ENCODE measurements around the gene UMODL1. TPM values are rescaled to one million over a fixed set of nuclear protein-coding genes. Genes with fewer than 3 reads are reported as not detected.

Gene UMODL1
- total RNA-seq, 2 experiments from 2014 or later, result 0.42 to 0.49 TPM

DNA sequence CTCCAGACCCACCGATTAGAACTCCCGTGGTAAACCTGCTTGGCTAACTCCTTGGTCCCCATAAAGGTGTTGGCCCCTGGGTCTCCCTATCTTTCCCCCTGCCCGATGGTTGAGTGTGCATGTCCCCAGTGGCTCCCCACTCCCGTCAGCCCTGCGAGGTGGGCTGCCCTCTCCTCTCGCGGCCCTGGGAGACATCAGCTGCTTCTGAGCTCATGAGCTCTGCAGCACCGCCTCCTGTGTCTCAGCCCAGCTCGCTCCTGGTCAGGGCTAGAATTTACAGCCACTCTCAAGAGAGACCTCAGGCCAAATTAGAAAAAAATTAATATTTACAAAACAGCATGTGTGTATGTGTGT, 45.1 kb upstream of the UMODL1 start:
- Histone ChIP-seq H3K4me1 (ENCODE audit: insufficient read depth, low read length) (no peaks in the 10 kb centered on the region), H3K36me3 (ENCODE audit: insufficient read depth, low read length) (no peaks in the 10 kb centered on the region), H3K27ac (ENCODE audit: low read depth in 1 of 2, low read length in 2 of 2) (no peak overlapping the region), H3K27me3 (ENCODE audit: control insufficient read depth in 1 of 2, insufficient read depth in 2 of 2, low read length in 2 of 2) (no peaks in the 10 kb centered on the region), H3K9me3 (ENCODE audit: control insufficient read depth in 1 of 2, insufficient read depth in 1 of 2, low read length in 2 of 2) (no peaks in the 10 kb centered on the region), H3K4me3 (ENCODE audit: low read length) (no peak overlapping the region)
- Mint-ChIP-seq H3K9me3 (no peaks in the 10 kb centered on the region), H3K27ac (no peak overlapping the region), H3K27me3 (no peaks in the 10 kb centered on the region), H3K4me1 (ENCODE audit: low read depth) (no peaks in the 10 kb centered on the region), H3K4me3 (no peak overlapping the region), H3K36me3 (ENCODE audit: low read depth) (no peaks in the 10 kb centered on the region)
- ATAC-seq (ENCODE audit: poor library complexity) (no peak), DNase-seq (no peak)
- TF ChIP-seq, protein P1, sequence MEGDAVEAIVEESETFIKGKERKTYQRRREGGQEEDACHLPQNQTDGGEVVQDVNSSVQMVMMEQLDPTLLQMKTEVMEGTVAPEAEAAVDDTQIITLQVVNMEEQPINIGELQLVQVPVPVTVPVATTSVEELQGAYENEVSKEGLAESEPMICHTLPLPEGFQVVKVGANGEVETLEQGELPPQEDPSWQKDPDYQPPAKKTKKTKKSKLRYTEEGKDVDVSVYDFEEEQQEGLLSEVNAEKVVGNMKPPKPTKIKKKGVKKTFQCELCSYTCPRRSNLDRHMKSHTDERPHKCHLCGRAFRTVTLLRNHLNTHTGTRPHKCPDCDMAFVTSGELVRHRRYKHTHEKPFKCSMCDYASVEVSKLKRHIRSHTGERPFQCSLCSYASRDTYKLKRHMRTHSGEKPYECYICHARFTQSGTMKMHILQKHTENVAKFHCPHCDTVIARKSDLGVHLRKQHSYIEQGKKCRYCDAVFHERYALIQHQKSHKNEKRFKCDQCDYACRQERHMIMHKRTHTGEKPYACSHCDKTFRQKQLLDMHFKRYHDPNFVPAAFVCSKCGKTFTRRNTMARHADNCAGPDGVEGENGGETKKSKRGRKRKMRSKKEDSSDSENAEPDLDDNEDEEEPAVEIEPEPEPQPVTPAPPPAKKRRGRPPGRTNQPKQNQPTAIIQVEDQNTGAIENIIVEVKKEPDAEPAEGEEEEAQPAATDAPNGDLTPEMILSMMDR (IDR thresholded peaks at IDR 0.05), result no peak
- intact Hi-C loops (cut with DNase I, micrococcal nuclease), result no loop called here
- ChIA-PET POLR2A (no interaction called here), CTCF (no interaction called here)

DNA sequence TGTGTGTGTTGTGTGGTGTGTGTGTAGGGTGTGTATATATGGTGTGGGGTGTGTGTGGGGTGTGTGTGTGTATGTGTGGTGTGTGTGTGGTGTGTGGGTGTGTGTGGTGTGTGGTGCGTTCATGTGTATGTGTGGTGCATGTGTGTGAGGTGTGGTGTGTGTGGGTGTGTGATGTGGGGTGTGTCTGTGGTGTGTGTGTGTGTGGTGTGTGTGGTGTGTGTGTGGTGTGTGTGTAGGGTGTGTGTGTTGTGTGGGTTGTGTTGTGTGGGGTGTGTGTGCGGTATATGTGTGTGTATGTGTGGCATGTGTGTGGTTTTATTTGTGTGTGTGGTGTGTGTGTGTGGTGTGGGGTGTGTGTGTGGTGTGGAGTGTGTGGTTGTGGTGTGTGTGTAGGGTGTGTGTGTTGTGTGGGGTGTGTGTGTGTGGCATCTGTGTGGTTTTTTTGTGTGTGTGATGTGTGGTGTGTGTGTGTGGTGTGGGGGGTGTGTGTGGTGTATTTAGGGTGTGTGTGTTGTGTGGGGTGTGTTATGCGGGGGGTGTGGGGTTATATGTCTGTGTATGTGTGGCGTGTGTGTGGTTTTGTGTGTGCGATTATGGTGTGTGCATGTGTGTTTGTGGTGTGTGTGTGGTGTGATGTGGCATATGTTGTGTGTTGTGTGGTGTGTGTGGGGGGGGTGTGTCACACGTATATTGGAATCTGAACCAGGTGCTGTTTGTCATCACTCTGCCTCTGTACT, 43.9 kb upstream of the UMODL1 start:
- TF ChIP-seq, protein P1 (IDR thresholded peaks at IDR 0.05), result no peak
- no peak overlapping the region for H3K27ac Mint-ChIP-seq
- H3K4me1 Mint-ChIP-seq (ENCODE audit: low read depth), result no peaks in the 10 kb centered on the region

DNA sequence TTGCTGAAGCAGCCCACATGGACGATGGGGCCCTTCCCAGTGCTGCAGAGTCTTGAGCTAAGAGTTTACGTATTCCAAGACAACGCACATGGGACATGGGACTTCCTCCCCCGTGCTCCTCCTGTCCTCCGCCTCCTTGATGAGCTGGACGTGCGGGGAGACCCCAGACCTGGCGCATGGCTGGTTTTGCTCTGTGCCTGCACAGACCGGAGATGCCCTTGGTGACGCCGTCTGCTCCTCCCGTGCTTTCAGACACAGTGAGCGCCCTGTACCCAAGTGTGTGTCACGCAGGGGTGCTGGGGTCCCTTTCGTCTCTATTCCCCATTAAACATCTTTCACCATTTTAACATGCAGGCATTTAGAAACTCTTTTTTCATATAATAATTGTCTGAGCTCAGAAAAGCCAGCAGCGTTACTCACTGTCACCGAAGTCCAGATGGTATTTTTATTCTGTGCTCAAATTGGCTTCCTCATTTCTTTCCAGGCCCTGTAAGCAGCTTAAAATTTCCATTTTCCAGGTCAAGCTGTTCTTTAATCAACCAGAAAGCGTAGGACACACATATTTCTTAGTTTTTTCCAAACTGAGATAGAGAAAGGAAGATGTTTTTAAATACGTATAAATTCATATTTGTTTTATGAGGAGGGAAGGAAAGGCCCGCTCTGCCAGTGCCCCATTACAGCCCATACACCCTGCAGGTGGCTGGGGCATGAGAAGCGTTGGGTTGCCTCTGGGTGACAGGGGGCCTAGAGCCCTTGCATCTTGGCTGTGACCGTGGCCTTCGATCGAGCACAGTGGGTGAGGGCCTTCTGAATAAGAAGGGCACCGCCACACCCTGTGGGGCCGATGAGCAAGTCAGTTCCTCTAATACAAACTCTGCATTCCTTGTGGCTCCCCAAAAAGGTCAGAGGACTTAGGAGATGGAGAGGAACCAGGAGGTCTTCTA, 43.0 kb upstream of the UMODL1 start:
- no peak overlapping the region for H3K27ac Mint-ChIP-seq
- intact Hi-C loops (cut with DNase I, micrococcal nuclease), result no loop called here
- Histone ChIP-seq H3K27me3 (ENCODE audit: control insufficient read depth in 1 of 2, insufficient read depth in 2 of 2, low read length in 2 of 2) (no peaks in the 10 kb centered on the region), H3K27ac (ENCODE audit: low read depth in 1 of 2, low read length in 2 of 2) (no peak overlapping the region), H3K36me3 (ENCODE audit: insufficient read depth, low read length) (no peaks in the 10 kb centered on the region), H3K9me3 (ENCODE audit: control insufficient read depth in 1 of 2, insufficient read depth in 1 of 2, low read length in 2 of 2) (no peaks in the 10 kb centered on the region), H3K4me1 (ENCODE audit: insufficient read depth, low read length) (no peaks in the 10 kb centered on the region), H3K4me3 (ENCODE audit: low read length) (no peak overlapping the region)
- no peaks in the 10 kb centered on the region for H3K36me3 Mint-ChIP-seq (ENCODE audit: low read depth)
- no peak overlapping the region for H3K4me3 Mint-ChIP-seq
- TF ChIP-seq, protein P1 (IDR thresholded peaks at IDR 0.05), result no peak
- POLR2A ChIA-PET, result no interaction called here
- ATAC-seq (ENCODE audit: poor library complexity), result no peak
- peak in 1 of 14 experiments; percentile 31 for DNase-seq
- no peaks in the 10 kb centered on the region for H3K27me3 Mint-ChIP-seq
- no peaks in the 10 kb centered on the region for H3K4me1 Mint-ChIP-seq (ENCODE audit: low read depth)
- CTCF ChIA-PET, result no interaction called here
- H3K9me3 Mint-ChIP-seq, result no peaks in the 10 kb centered on the region

More for the DNA sequence above, 43.9 kb upstream of the UMODL1 start:
- POLR2A ChIA-PET, result no interaction called here
- H3K4me3 ChIP-seq (ENCODE audit: low read length), result no peak overlapping the region
- no peaks in the 10 kb centered on the region for H3K4me1 ChIP-seq (ENCODE audit: insufficient read depth, low read length)
- Mint-ChIP-seq H3K9me3 (no peaks in the 10 kb centered on the region), H3K36me3 (ENCODE audit: low read depth) (no peaks in the 10 kb centered on the region), H3K4me3 (no peak overlapping the region), H3K27me3 (no peaks in the 10 kb centered on the region)
- H3K36me3 ChIP-seq (ENCODE audit: insufficient read depth, low read length), result no peaks in the 10 kb centered on the region
- no peaks in the 10 kb centered on the region for H3K27me3 ChIP-seq (ENCODE audit: control insufficient read depth in 1 of 2, insufficient read depth in 2 of 2, low read length in 2 of 2)
- no peaks in the 10 kb centered on the region for H3K9me3 ChIP-seq (ENCODE audit: control insufficient read depth in 1 of 2, insufficient read depth in 1 of 2, low read length in 2 of 2)
- ATAC-seq (ENCODE audit: poor library complexity) (no peak), DNase-seq (no peak)
- no peak overlapping the region for H3K27ac ChIP-seq (ENCODE audit: low read depth in 1 of 2, low read length in 2 of 2)
- intact Hi-C loops (cut with DNase I, micrococcal nuclease), result no loop called here
- CTCF ChIA-PET, result no interaction called here

Measured in CD4-positive, alpha-beta T cell (primary cell).